Fibroblast of lung (primary cell): ENCODE results near the gene KRTAP4-5.

Experiments used
- CTCF ChIP-seq, 2 donors: IDR thresholded peaks in 1 of 2; conservative IDR thresholded peaks in 1 of 2; 1 replicate in 1 of 2; 2 replicates in 1 of 2; pipeline ENCODE4 v1.5.1; 2011 to 2012; ENCODE audit warnings: low read length in 2 of 2, control low read depth in 1 of 2, inconsistent platforms in 1 of 2, low read depth in 1 of 2, mild to moderate bottlenecking in 1 of 2
- EZH2 ChIP-seq: IDR thresholded peaks from 2 replicates; pipeline ENCODE4 v1.5.1; 2012; ENCODE audit warnings: low read length, control low read depth, mild to moderate bottlenecking; ENCODE audit errors: missing control alignments

- TF ChIP-seq EZH2, result no peak
- no peak for TF ChIP-seq CTCF (conservative IDR thresholded peaks at IDR 0.05 in 1 of 2, IDR thresholded peaks at IDR 0.05 in 1 of 2; ENCODE audit: low read depth in 1 of 2, low read length in 2 of 2)
Observed at GRCh38 chr17:41133880-41134735, 15.5 kb downstream of the KRTAP4-5 start.
